Lower leg skin (tissue), 3 donors: ENCODE measurements around the gene IL32.

ENCODE experiments used
- CTCF ChIP-seq, 3 donors: fragments of 450-650 bp; IDR thresholded peaks; one replicate each; pipeline ENCODE4 v1.5.1; 2016; ENCODE audit warnings: antibody characterized with exemption in 3 of 3, mild to moderate bottlenecking in 3 of 3, moderate library complexity in 2 of 3
- POLR2A ChIP-seq, 2 donors: fragments of 450-650 bp; IDR thresholded peaks; one replicate each; pipeline ENCODE4 v1.6.1; 2016 to 2017; ENCODE audit warnings: antibody characterized with exemption in 2 of 2, mild to moderate bottlenecking in 1 of 2, moderate library complexity in 1 of 2

- TF ChIP-seq CTCF (IDR thresholded peaks at IDR 0.05) = no peak
- TF ChIP-seq POLR2A (IDR thresholded peaks at IDR 0.05) = no peak
These were observed 23.1 kb upstream of the IL32 start for GRCh38 chr16:3042376-3042775.
